Measurements from ENCODE around the gene MAEA.

Gene MAEA

GRCh38 chr4:1336088-1336491 lies 46.4 kb downstream of the MAEA start:
- TF ChIP-seq CTCF (IDR thresholded peaks at IDR 0.05; ENCODE audit: control insufficient read depth, insufficient read depth, low read depth, low read length, missing control alignments), result no peak
- DNase-seq (ENCODE audit: low read depth), result no peak
- no peak overlapping the region for H3K4me3 ChIP-seq (ENCODE audit: control insufficient read depth, low read depth, low read length)

DNA sequence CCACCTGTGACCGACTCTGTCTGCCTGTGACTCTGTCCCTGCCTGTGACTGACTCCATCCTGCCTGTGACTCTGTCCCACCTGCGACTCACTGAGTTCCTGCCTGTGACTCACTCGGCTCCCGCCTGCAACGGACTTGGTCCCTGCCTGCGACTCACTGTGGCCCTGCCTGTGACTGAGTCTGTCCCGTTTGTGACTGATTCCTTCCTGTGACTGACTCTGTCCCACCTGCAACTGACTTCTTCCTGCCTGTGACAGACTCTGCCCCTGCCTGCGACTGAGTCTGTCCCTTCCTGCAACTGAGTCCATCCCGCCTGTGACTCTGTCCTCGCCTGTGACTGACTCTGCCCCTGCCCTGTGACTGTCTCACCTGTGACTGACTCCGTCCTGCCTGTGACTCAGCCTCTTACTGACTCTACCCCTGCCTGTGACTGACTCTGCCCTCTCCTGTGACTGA lies 47.7 kb downstream of the MAEA start:
- no peak for TF ChIP-seq CTCF (IDR thresholded peaks at IDR 0.05; ENCODE audit: control insufficient read depth, insufficient read depth, low read depth, low read length, missing control alignments)
- no peak overlapping the region for H3K4me3 ChIP-seq (ENCODE audit: control insufficient read depth, low read depth, low read length)
- no peak for DNase-seq (ENCODE audit: low read depth)

GRCh38 chr4:1337951-1338751 lies 48.5 kb downstream of the MAEA start:
- DNase-seq (ENCODE audit: low read depth), result no peak
- no peak overlapping the region for H3K4me3 ChIP-seq (ENCODE audit: control insufficient read depth, low read depth, low read length)
- no peak for TF ChIP-seq CTCF (IDR thresholded peaks at IDR 0.05; ENCODE audit: control insufficient read depth, insufficient read depth, low read depth, low read length, missing control alignments)

GRCh38 chr4:1338752-1339414 lies 49.2 kb downstream of the MAEA start:
- H3K4me3 ChIP-seq (ENCODE audit: control insufficient read depth, low read depth, low read length), result no peak overlapping the region
- no peak for DNase-seq (ENCODE audit: low read depth)
- TF ChIP-seq CTCF (IDR thresholded peaks at IDR 0.05; ENCODE audit: control insufficient read depth, insufficient read depth, low read depth, low read length, missing control alignments), result no peak

- DNase-seq (ENCODE audit: low read depth), result no peak
- TF ChIP-seq CTCF (IDR thresholded peaks at IDR 0.05; ENCODE audit: control insufficient read depth, insufficient read depth, low read depth, low read length, missing control alignments), result no peak
- no peak overlapping the region for H3K4me3 ChIP-seq (ENCODE audit: control insufficient read depth, low read depth, low read length)
Observed at GRCh38 chr4:1339489-1339888, 49.8 kb downstream of the MAEA start.

GRCh38 chr4:1340181-1340747 lies 50.6 kb downstream of the MAEA start:
- DNase-seq (ENCODE audit: low read depth), result no peak
- no peak for TF ChIP-seq CTCF (IDR thresholded peaks at IDR 0.05; ENCODE audit: control insufficient read depth, insufficient read depth, low read depth, low read length, missing control alignments)
- no peak overlapping the region for H3K4me3 ChIP-seq (ENCODE audit: control insufficient read depth, low read depth, low read length)
